Astrocyte (in vitro differentiated cells and primary cell): ENCODE results near the gene PIGU.
"Not testable (repeated sequence)": the region's sequence is repeated elsewhere in the genome, so short reads cannot be mapped to it uniquely, and the experiment has no call there.

Source experiments
- CTCF ChIP-seq: IDR thresholded peaks from 2 replicates; pipeline ENCODE4 v1.5.1; 2011; ENCODE audit warnings: low read depth, mild to moderate bottlenecking, inconsistent platforms, low read length, moderate library complexity; ENCODE audit not compliant: insufficient read depth
- EZH2 ChIP-seq: IDR thresholded peaks from 2 replicates; pipeline ENCODE4 v1.6.1; 2012; ENCODE audit warnings: mild to moderate bottlenecking, low read length, inconsistent platforms; ENCODE audit not compliant: insufficient read depth

DNA sequence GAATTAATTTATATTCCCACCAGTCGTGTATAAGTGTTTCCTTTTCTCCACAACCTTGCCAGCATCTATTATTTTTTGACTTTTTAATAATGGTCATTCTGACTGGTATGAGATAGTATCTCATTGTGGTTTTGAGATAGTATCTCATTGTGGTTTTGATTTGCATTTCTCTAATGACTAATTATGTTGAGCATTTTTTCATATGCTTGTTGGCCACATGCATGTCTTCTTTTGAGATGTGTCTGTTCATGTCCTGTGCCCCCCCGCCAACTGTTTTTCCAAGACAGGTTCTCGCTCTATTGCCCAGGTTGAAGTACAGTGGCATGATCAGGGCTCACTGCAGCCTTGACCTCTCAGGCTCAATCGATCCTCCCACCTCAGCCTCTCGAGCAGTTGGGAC is 15.1 kb downstream of the PIGU start:
- not testable (repeated sequence) for TF ChIP-seq EZH2, CTCF
